ENCODE measurements around the gene OR56A3. TPM values are rescaled to one million over a fixed set of nuclear protein-coding genes. Genes with fewer than 3 reads are reported as not detected.

OR56A3 gene
- total RNA-seq, 1 experiment from 2014 or later, result not detected

GRCh38 chr11:5932671-5933070 is 9.4 kb upstream of the OR56A3 start:
- no peaks in the 10 kb centered on the region for H4K20me1 ChIP-seq (ENCODE audit: low read length)
- no peak for TF ChIP-seq EZH2phosphoT487 (IDR thresholded peaks at IDR 0.05; ENCODE audit: borderline replicate concordance, low read length)
- no peak for TF ChIP-seq EZH2 (IDR thresholded peaks at IDR 0.05; ENCODE audit: low read length, unreplicated experiment)
- TF ChIP-seq, protein P1, sequence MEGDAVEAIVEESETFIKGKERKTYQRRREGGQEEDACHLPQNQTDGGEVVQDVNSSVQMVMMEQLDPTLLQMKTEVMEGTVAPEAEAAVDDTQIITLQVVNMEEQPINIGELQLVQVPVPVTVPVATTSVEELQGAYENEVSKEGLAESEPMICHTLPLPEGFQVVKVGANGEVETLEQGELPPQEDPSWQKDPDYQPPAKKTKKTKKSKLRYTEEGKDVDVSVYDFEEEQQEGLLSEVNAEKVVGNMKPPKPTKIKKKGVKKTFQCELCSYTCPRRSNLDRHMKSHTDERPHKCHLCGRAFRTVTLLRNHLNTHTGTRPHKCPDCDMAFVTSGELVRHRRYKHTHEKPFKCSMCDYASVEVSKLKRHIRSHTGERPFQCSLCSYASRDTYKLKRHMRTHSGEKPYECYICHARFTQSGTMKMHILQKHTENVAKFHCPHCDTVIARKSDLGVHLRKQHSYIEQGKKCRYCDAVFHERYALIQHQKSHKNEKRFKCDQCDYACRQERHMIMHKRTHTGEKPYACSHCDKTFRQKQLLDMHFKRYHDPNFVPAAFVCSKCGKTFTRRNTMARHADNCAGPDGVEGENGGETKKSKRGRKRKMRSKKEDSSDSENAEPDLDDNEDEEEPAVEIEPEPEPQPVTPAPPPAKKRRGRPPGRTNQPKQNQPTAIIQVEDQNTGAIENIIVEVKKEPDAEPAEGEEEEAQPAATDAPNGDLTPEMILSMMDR (conservative IDR thresholded peaks at IDR 0.05; ENCODE audit: low read depth, low read length), result no peak
- BruUV-seq (replicated peaks), result no TSS peak
- ChIA-PET CTCF (no interaction called here), POLR2A (ENCODE audit: unreplicated experiment) (no interaction called here)
- ATAC-seq (no peak), DNase-seq (no peak)
- no peaks in the 10 kb centered on the region for H3K36me3 ChIP-seq (ENCODE audit: low read depth, low read length)
- H2AFZ ChIP-seq (ENCODE audit: low read length), result no peak overlapping the region
- no peak overlapping the region for H3K27ac ChIP-seq (ENCODE audit: low read length)
- H3K27me3 ChIP-seq (ENCODE audit: low read length), result no peaks in the 10 kb centered on the region
- no peaks in the 10 kb centered on the region for H3K4me1 ChIP-seq (ENCODE audit: insufficient read depth, low read length)
- H3K9me2 ChIP-seq (replicated peaks; ENCODE audit: low read length), result no peaks in the 10 kb centered on the region
- H3K4me3 ChIP-seq (ENCODE audit: low read length), result no peak overlapping the region
- no peaks in the 10 kb centered on the region for H3F3A ChIP-seq (ENCODE audit: low read length, unreplicated experiment)
- H3K4me2 ChIP-seq (ENCODE audit: low read length), result no peak overlapping the region
- intact Hi-C loops (cut with micrococcal nuclease), result no loop called here
- no peaks in the 10 kb centered on the region for H3K79me2 ChIP-seq (ENCODE audit: low read length)
- H3K9me3 ChIP-seq (ENCODE audit: low read length), result no peaks in the 10 kb centered on the region
- no peak overlapping the region for H3K9ac ChIP-seq (ENCODE audit: low read length)

DNA sequence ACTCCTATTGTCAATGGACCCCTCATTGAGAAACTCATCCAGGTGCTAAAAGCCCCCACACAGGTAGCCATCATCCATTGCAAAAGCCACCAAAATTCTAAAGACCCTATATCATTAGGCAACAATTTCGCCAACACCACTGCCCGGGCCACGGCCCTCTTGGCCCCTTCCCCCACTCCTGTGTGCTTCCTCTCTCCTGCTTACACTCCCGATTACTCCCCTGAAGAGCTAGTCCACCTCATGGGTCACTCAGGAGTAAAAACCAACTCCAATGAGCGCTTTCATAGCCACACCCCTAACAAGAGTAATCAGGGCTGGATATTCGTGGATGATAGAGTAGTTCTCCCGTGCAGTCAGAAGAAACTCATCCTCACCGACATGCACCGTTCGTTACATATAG is 8.9 kb upstream of the OR56A3 start:
- intact Hi-C loops (cut with micrococcal nuclease), result no loop called here
- H3F3A ChIP-seq (ENCODE audit: low read length, unreplicated experiment), result no peaks in the 10 kb centered on the region
- H3K9me3 ChIP-seq (ENCODE audit: low read length), result no peaks in the 10 kb centered on the region

DNA sequence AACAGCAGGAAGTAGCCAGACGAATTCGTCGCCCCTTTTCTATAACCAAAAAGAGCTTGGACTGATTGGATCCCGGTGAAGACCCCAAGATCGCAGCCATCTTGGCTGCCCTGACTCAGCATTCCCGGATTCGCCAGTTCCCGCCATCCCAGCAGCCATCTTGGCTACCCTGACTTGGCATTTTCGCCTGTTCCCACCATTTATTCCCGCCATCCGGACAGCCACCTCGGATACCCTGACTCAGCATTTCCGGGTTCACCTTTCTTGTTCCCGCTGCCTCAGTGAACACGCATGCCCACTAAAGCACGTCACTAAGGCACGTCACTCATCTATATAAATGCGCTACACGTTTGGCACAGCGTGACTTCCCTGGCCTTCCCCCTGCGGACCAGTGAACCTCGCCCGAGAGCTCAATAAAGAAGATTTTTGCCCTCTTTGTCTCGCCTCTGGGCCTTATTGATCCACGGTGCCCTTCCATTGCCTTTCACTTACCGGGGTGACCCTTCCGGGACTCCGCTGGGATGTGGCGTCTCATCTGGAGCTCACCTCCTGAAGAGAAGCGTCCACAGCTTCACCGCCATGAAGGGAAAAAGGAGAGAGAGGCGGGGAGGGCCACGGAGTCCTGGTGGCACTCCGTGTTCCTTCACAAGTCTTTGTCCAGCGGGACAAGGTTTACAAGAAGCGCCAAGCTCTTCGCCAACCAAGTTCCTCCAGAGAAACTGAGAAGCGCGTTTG is 4.0 kb upstream of the OR56A3 start:
- Histone ChIP-seq H4K20me1 (ENCODE audit: low read length) (no peaks in the 10 kb centered on the region), H3K79me2 (ENCODE audit: low read length) (no peaks in the 10 kb centered on the region), H3K9me2 (replicated peaks; ENCODE audit: low read length) (no peaks in the 10 kb centered on the region), H3K9ac (ENCODE audit: low read length) (no peak overlapping the region), H2AFZ (ENCODE audit: low read length) (no peak overlapping the region), H3K36me3 (ENCODE audit: low read depth, low read length) (no peaks in the 10 kb centered on the region), H3F3A (ENCODE audit: low read length, unreplicated experiment) (no peaks in the 10 kb centered on the region), H3K9me3 (ENCODE audit: low read length) (no peaks in the 10 kb centered on the region), H3K27ac (ENCODE audit: low read length) (no peak overlapping the region), H3K4me2 (ENCODE audit: low read length) (no peak overlapping the region), H3K27me3 (ENCODE audit: low read length) (no peaks in the 10 kb centered on the region), H3K4me3 (ENCODE audit: low read length) (no peak overlapping the region), H3K4me1 (ENCODE audit: insufficient read depth, low read length) (no peaks in the 10 kb centered on the region)
- ChIA-PET CTCF (no interaction called here), POLR2A (ENCODE audit: unreplicated experiment) (no interaction called here)
- no peak for ATAC-seq
- TF ChIP-seq EZH2 (IDR thresholded peaks at IDR 0.05; ENCODE audit: low read length, unreplicated experiment), result no peak
- TF ChIP-seq EZH2phosphoT487 (IDR thresholded peaks at IDR 0.05; ENCODE audit: borderline replicate concordance, low read length), result no peak
- TF ChIP-seq, protein P1 (conservative IDR thresholded peaks at IDR 0.05; ENCODE audit: low read depth, low read length), result no peak
- intact Hi-C loops (cut with micrococcal nuclease), result no loop called here
- no peak for DNase-seq
- no TSS peak for BruUV-seq (replicated peaks)

More for the DNA sequence above, 8.9 kb upstream of the OR56A3 start:
- Histone ChIP-seq H2AFZ (ENCODE audit: low read length) (no peak overlapping the region), H3K36me3 (ENCODE audit: low read depth, low read length) (no peaks in the 10 kb centered on the region), H3K27ac (ENCODE audit: low read length) (no peak overlapping the region), H3K4me3 (ENCODE audit: low read length) (no peak overlapping the region), H3K79me2 (ENCODE audit: low read length) (no peaks in the 10 kb centered on the region), H3K4me1 (ENCODE audit: insufficient read depth, low read length) (no peaks in the 10 kb centered on the region), H3K4me2 (ENCODE audit: low read length) (no peak overlapping the region), H3K27me3 (ENCODE audit: low read length) (no peaks in the 10 kb centered on the region), H3K9ac (ENCODE audit: low read length) (no peak overlapping the region), H4K20me1 (ENCODE audit: low read length) (no peaks in the 10 kb centered on the region), H3K9me2 (replicated peaks; ENCODE audit: low read length) (no peaks in the 10 kb centered on the region)
- no peak for TF ChIP-seq EZH2phosphoT487 (IDR thresholded peaks at IDR 0.05; ENCODE audit: borderline replicate concordance, low read length)
- TF ChIP-seq EZH2 (IDR thresholded peaks at IDR 0.05; ENCODE audit: low read length, unreplicated experiment), result no peak
- TF ChIP-seq, protein P1 (conservative IDR thresholded peaks at IDR 0.05; ENCODE audit: low read depth, low read length), result no peak
- DNase-seq (no peak), ATAC-seq (no peak)
- CTCF ChIA-PET, result no interaction called here
- POLR2A ChIA-PET (ENCODE audit: unreplicated experiment), result no interaction called here
- no TSS peak for BruUV-seq (replicated peaks)
